Upper lobe of right lung (tissue), 1 donor: ENCODE measurements around the gene RGS14. TPM values are rescaled to one million over a fixed set of nuclear protein-coding genes. Genes with fewer than 3 reads are reported as not detected.

Experiments used
- ATAC-seq: fragments of 200-7000 bp; cut with Tn5 transposase; one replicate; pipeline ENCODE4 v1.9.1; 2020; ENCODE audit warnings: mild to moderate bottlenecking, moderate library complexity
- DNase-seq: peaks from one replicate; pipeline ENCODE4 v3.0.0-alpha.2; 2020
- H3K27ac ChIP-seq: fragments of 200-600 bp; one replicate; pipeline ENCODE4 v1.8.0; 2022
- H3K27me3 ChIP-seq: fragments of 200-600 bp; one replicate; pipeline ENCODE4 v1.8.0; 2022; ENCODE audit warnings: mild to moderate bottlenecking
- H3K36me3 ChIP-seq: fragments of 200-600 bp; one replicate; pipeline ENCODE4 v1.8.0; 2022
- H3K4me1 ChIP-seq: fragments of 200-600 bp; one replicate; pipeline ENCODE4 v1.8.0; 2022
- H3K4me3 ChIP-seq: fragments of 200-600 bp; one replicate; pipeline ENCODE4 v1.8.0; 2022; ENCODE audit warnings: mild to moderate bottlenecking
- H3K9me3 ChIP-seq: fragments of 200-600 bp; one replicate; pipeline ENCODE4 v1.8.0; 2022
- CTCF ChIP-seq: fragments of 200-600 bp; IDR thresholded peaks from one replicate; pipeline ENCODE4 v1.8.0; 2022; ENCODE audit warnings: antibody characterized with exemption
- intact Hi-C: fragments of 100-400 bp; cut with DNase I; formaldehyde crosslinking; loops from one replicate; pipeline ENCODE4 v1.11.0; 2022
- total RNA-seq: library from RNA; stranded (reverse); fragmentation: NEBNext Ultra II Directional; extraction: Animal tissue kit (Norgen Biotek cat#: 25700); gene quantifications from one replicate; pipeline ENCODE4 v1.2.1, GENCODE V29; 2021
- donor health status: DM: no; HTN: yes; CAD: no; lungs with severe emphysema.

The RGS14 gene
- total RNA-seq, 1 donor from 2014 or later = 17.5 TPM

- no peak for TF ChIP-seq CTCF
- no peak for DNase-seq
- no peak overlapping the region for H3K4me3 ChIP-seq
- no peaks in the 10 kb centered on the region for H3K27me3 ChIP-seq
- ATAC-seq = no peak
- no peak overlapping the region for H3K27ac ChIP-seq
- H3K36me3 ChIP-seq = no peaks in the 10 kb centered on the region
- H3K9me3 ChIP-seq = no peaks in the 10 kb centered on the region
- peaks cover 16% of the 10 kb centered on the region for H3K4me1 ChIP-seq
- intact Hi-C loops = no loop called here
Measured at GRCh38 chr5:177355162-177355867, 2.4 kb upstream of the RGS14 start.

- H3K9me3 ChIP-seq = no peaks in the 10 kb centered on the region
- H3K27me3 ChIP-seq = no peaks in the 10 kb centered on the region
- intact Hi-C loops = no loop called here
- H3K4me3 ChIP-seq = no peak overlapping the region
- no peak overlapping the region for H3K27ac ChIP-seq
- TF ChIP-seq CTCF = no peak
- no peaks in the 10 kb centered on the region for H3K36me3 ChIP-seq
- H3K4me1 ChIP-seq = peaks cover 11% of the 10 kb centered on the region
- no peak for DNase-seq
- no peak for ATAC-seq
Measured at GRCh38 chr5:177355868-177356168, 1.9 kb upstream of the RGS14 start.

- Histone ChIP-seq H3K4me1 (peaks cover 11% of the 10 kb centered on the region), H3K27me3 (no peaks in the 10 kb centered on the region), H3K4me3 (no peak overlapping the region), H3K36me3 (no peaks in the 10 kb centered on the region), H3K27ac (no peak overlapping the region), H3K9me3 (no peaks in the 10 kb centered on the region)
- TF ChIP-seq CTCF = no peak
- DNase-seq (no peak), ATAC-seq (no peak)
- intact Hi-C loops = no loop called here
Measured at GRCh38 chr5:177356746-177357145, 978 bp upstream of the RGS14 start.

- intact Hi-C loops = no loop called here
- no peak for TF ChIP-seq CTCF
- Histone ChIP-seq H3K27ac (no peak overlapping the region), H3K4me1 (peaks cover 14% of the 10 kb centered on the region), H3K27me3 (no peaks in the 10 kb centered on the region), H3K4me3 (no peak overlapping the region), H3K36me3 (no peaks in the 10 kb centered on the region), H3K9me3 (no peaks in the 10 kb centered on the region)
- ATAC-seq = no peak
- no peak for DNase-seq
Measured at GRCh38 chr5:177357146-177357458, 622 bp upstream of the RGS14 start.

- no peaks in the 10 kb centered on the region for H3K9me3 ChIP-seq
- intact Hi-C loops = no loop called here
- no peak for DNase-seq
- no peak for TF ChIP-seq CTCF
- H3K27me3 ChIP-seq = no peaks in the 10 kb centered on the region
- H3K27ac ChIP-seq = peak overlapping the region; percentile 74
- H3K36me3 ChIP-seq = no peaks in the 10 kb centered on the region
- H3K4me1 ChIP-seq = peaks cover 26% of the 10 kb centered on the region
- peak overlapping the region; percentile 52 for H3K4me3 ChIP-seq
- no peak for ATAC-seq
Measured at GRCh38 chr5:177358370-177358819, 671 bp downstream of the RGS14 start.

GRCh38 chr5:177359451-177359851 lies 1.7 kb downstream of the RGS14 start:
- Histone ChIP-seq H3K4me1 (peaks cover 30% of the 10 kb centered on the region), H3K36me3 (no peaks in the 10 kb centered on the region), H3K9me3 (no peaks in the 10 kb centered on the region), H3K27ac (no peak overlapping the region), H3K27me3 (no peaks in the 10 kb centered on the region), H3K4me3 (no peak overlapping the region)
- no peak for DNase-seq
- no peak for ATAC-seq
- no peak for TF ChIP-seq CTCF
- intact Hi-C loops = no loop called here
